HuH-7.5 (cell line): Measurements from ENCODE around the gene TSPY3.
"Not testable (repeated sequence)": the region's sequence is repeated elsewhere in the genome, so short reads cannot be mapped to it uniquely, and the experiment has no call there.

Source experiments
- DNase-seq: peaks from one replicate; pipeline ENCODE4 v3.0.0; 2011; ENCODE audit warnings: low spot score

The TSPY3 gene, protein sequence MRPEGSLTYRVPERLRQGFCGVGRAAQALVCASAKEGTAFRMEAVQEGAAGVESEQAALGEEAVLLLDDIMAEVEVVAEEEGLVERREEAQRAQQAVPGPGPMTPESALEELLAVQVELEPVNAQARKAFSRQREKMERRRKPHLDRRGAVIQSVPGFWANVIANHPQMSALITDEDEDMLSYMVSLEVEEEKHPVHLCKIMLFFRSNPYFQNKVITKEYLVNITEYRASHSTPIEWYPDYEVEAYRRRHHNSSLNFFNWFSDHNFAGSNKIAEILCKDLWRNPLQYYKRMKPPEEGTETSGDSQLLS

GRCh38 chrY:9398121-9398520 is at the start of gene TSPY3:
TSS of gene TSPY3 (plus strand) at chrY:9398421. CDS start at chrY:9398467, 46 bp downstream.
- DNase-seq = not testable (repeated sequence)

DNA sequence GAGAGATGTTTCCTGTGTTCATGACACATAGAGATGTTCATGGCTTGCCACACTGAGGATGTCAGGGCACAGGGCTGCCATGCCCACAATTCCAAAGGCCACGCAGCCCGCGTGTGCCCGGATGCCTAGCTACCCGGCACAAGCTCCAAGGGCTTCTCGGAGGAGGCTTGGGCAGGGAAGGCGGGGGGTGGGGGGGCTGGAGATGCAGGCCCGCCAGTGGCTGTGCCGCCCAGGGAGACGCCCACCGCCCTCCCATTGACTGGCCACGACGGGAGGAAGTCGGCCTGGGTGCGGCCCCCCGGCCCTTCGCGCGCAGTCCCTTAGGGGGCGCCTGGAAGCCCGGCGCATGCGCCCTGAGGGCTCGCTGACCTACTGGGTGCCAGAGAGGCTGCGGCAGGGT is 40.7 kb upstream of the TSPY3 start, which contains the start of gene TSPY8:
Gene TSPY8 (plus strand): TSS at position 301 of the 400 bp plus-strand sequence. CDS start 46 bp downstream, at position 347.
- DNase-seq = not testable (repeated sequence)

- DNase-seq = not testable (repeated sequence)
Observed at GRCh38 chrY:9396527-9396926, 1.7 kb upstream of the TSPY3 start.
